Measurements from ENCODE around the gene RPUSD1. TPM values are rescaled to one million over a fixed set of nuclear protein-coding genes. Genes with fewer than 3 reads are reported as not detected.

RPUSD1 gene
- total RNA-seq, 1 experiment from 2014 or later: 53.3 TPM

- TF ChIP-seq CTCF (conservative IDR thresholded peaks at IDR 0.05) (0 out of 2 replicates have a peak, but pooled peaks have one; percentile 26), EZH2 (IDR thresholded peaks at IDR 0.05; ENCODE audit: low read depth) (no peak)
- H3K9me2 ChIP-seq (ENCODE audit: insufficient read depth): no peaks in the 10 kb centered on the region
Measured at GRCh38 chr16:813204-813915, 25.2 kb upstream of the RPUSD1 start.

GRCh38 chr16:808085-808386, 19.9 kb upstream of the RPUSD1 start:
- no TSS peak for BruUV-seq (replicated peaks)
- Histone ChIP-seq H3K4me3 (peak overlapping the region; percentile 97), H3K27ac (no peak overlapping the region), H4K20me1 (ENCODE audit: insufficient read depth) (no peaks in the 10 kb centered on the region), H2AFZ (peak overlapping the region; percentile 97), H3F3A (ENCODE audit: insufficient read depth, low read depth) (peaks cover 18% of the 10 kb centered on the region; the same call in 1 of the 2 replicates), H3K9me3 (ENCODE audit: insufficient read depth, low read depth) (no peaks in the 10 kb centered on the region), H3K4me1 (replicated peaks; ENCODE audit: insufficient read depth) (0 out of 2 replicates have a peak, but pooled peaks cover 6% of the 10 kb centered on the region), H3K27me3 (ENCODE audit: insufficient read depth, low read depth) (no peaks in the 10 kb centered on the region), H3K9me2 (ENCODE audit: insufficient read depth) (no peaks in the 10 kb centered on the region), H3K4me2 (peak overlapping the region; percentile 99), H3K36me3 (ENCODE audit: low read depth) (no peaks in the 10 kb centered on the region), H3K79me2 (ENCODE audit: low read depth) (peaks cover 25% of the 10 kb centered on the region)
- intact Hi-C loops (cut with micrococcal nuclease; ENCODE audit: unreplicated experiment): no loop called here
- ChIA-PET CTCF (no interaction called here), POLR2A (ENCODE audit: unreplicated experiment) (interaction anchor here (0.6 kb wide), 2 partner anchors 92 to 438 kb away, joined by 3 to 19 read pairs; partner anchors contain the start of gene MRPL28)
- TF ChIP-seq EZH2 (IDR thresholded peaks at IDR 0.05; ENCODE audit: low read depth) (no peak), CTCF (conservative IDR thresholded peaks at IDR 0.05) (no peak)
- no peak for DNase-seq

More at GRCh38 chr16:813204-813915, 25.2 kb upstream of the RPUSD1 start:
- H3K4me1 ChIP-seq (replicated peaks; ENCODE audit: insufficient read depth): peaks cover 16% of the 10 kb centered on the region
- ChIA-PET POLR2A (ENCODE audit: unreplicated experiment) (no interaction called here), CTCF (no interaction called here)
- no peaks in the 10 kb centered on the region for H4K20me1 ChIP-seq (ENCODE audit: insufficient read depth)
- H3K79me2 ChIP-seq (ENCODE audit: low read depth): peaks cover 14% of the 10 kb centered on the region
- H3F3A ChIP-seq (ENCODE audit: insufficient read depth, low read depth): peaks cover 6% of the 10 kb centered on the region; the same call in 1 of the 2 replicates
- no peaks in the 10 kb centered on the region for H3K9me3 ChIP-seq (ENCODE audit: insufficient read depth, low read depth)
- H3K27me3 ChIP-seq (ENCODE audit: insufficient read depth, low read depth): peaks cover 4% of the 10 kb centered on the region; the same call in 1 of the 2 replicates
- H3K4me3 ChIP-seq: no peak overlapping the region
- no peaks in the 10 kb centered on the region for H3K36me3 ChIP-seq (ENCODE audit: low read depth)
- H3K27ac ChIP-seq: no peak overlapping the region
- no TSS peak for BruUV-seq (replicated peaks)
- no peak overlapping the region for H3K4me2 ChIP-seq
- intact Hi-C loops (cut with micrococcal nuclease; ENCODE audit: unreplicated experiment): loop anchor here (2.0 to 10.0 kb wide), 2 partner anchors 161 to 289 kb away; partner anchors contain the start of gene LMF1
- DNase-seq: peak in 1 of 2 experiments; percentile 40
- no peak overlapping the region for H2AFZ ChIP-seq

GRCh38 chr16:807347-808084, 19.3 kb upstream of the RPUSD1 start:
- Histone ChIP-seq H3F3A (ENCODE audit: insufficient read depth, low read depth) (peaks cover 18% of the 10 kb centered on the region; the same call in 1 of the 2 replicates), H3K4me1 (replicated peaks; ENCODE audit: insufficient read depth) (0 out of 2 replicates have a peak, but pooled peaks cover 6% of the 10 kb centered on the region), H3K27ac (peak overlapping the region; percentile 76), H3K36me3 (ENCODE audit: low read depth) (no peaks in the 10 kb centered on the region), H4K20me1 (ENCODE audit: insufficient read depth) (no peaks in the 10 kb centered on the region), H3K27me3 (ENCODE audit: insufficient read depth, low read depth) (peaks cover 4% of the 10 kb centered on the region; the same call in 1 of the 2 replicates), H3K4me2 (peak overlapping the region; percentile 99), H3K79me2 (ENCODE audit: low read depth) (peaks cover 25% of the 10 kb centered on the region), H3K4me3 (peak overlapping the region; percentile 97), H3K9me2 (ENCODE audit: insufficient read depth) (no peaks in the 10 kb centered on the region), H3K9me3 (ENCODE audit: insufficient read depth, low read depth) (no peaks in the 10 kb centered on the region), H2AFZ (peak overlapping the region; percentile 97)
- POLR2A ChIA-PET (ENCODE audit: unreplicated experiment): interaction anchor here (0.6 kb wide), 1 partner anchor 92 kb away, joined by 19 read pairs; no protein-coding TSS in a partner anchor
- CTCF ChIA-PET: interaction anchor here (0.7 to 0.8 kb wide), 2 partner anchors 140 to 165 kb away, joined by 3 to 13 read pairs; partner anchors contain the start of gene RHOT2
- TF ChIP-seq EZH2 (IDR thresholded peaks at IDR 0.05; ENCODE audit: low read depth): no peak
- no peak for TF ChIP-seq CTCF (conservative IDR thresholded peaks at IDR 0.05)
- BruUV-seq (replicated peaks): no TSS peak
- peak; percentile 86 to 96 for DNase-seq
- intact Hi-C loops (cut with micrococcal nuclease; ENCODE audit: unreplicated experiment): no loop called here

Data from PC-9 (cell line).